Dermis microvascular lymphatic vessel endothelial cell (primary cell): ENCODE data around the gene NRROS. TPM values are rescaled to one million over a fixed set of nuclear protein-coding genes. Genes with fewer than 3 reads are reported as not detected.
"Not testable (repeated sequence)": the region's sequence is repeated elsewhere in the genome, so short reads cannot be mapped to it uniquely, and the experiment has no call there.

Source experiments
- DNase-seq, 2 donors: peaks; one replicate each; pipeline versions ENCODE4 v3.0.0 to v3.0.0-alpha.2; 2010; ENCODE audit warnings: low read depth in 2 of 2
- total RNA-seq: library from RNA; depleted of rRNA; stranded (reverse); fragments of >200 nt; gene quantifications from 2 replicates; pipeline ENCODE4 v1.2.1, GENCODE V29; 2014

Gene NRROS
- total RNA-seq = 6.3 and 13.3 TPM in 2 replicates

- peak in 1 of 2 donors; percentile 53 for DNase-seq
Observed at GRCh38 chr3:196639483-196640296, at the start of gene NRROS. Gene NRROS, plus strand, starts transcription at chr3:196639694. Its CDS starts 14,846 bp downstream, at chr3:196654540.

- no peak for DNase-seq
Observed at GRCh38 chr3:196590279-196590678, 49.2 kb upstream of the NRROS start.

- DNase-seq = no peak
Observed at GRCh38 chr3:196596355-196596754, 43.1 kb upstream of the NRROS start.

GRCh38 chr3:196597971-196598733, 41.3 kb upstream of the NRROS start:
- not testable (repeated sequence) for DNase-seq

GRCh38 chr3:196599734-196600128, 39.8 kb upstream of the NRROS start:
- DNase-seq = no peak

- DNase-seq = no peak
Observed at GRCh38 chr3:196600359-196600758, 39.1 kb upstream of the NRROS start.

- DNase-seq = no peak
Observed at GRCh38 chr3:196602673-196603072, 36.8 kb upstream of the NRROS start.

GRCh38 chr3:196603683-196604082, 35.8 kb upstream of the NRROS start:
- no peak for DNase-seq

- no peak for DNase-seq
Observed at GRCh38 chr3:196604548-196604947, 34.9 kb upstream of the NRROS start.

GRCh38 chr3:196608693-196609092, 30.8 kb upstream of the NRROS start:
- no peak for DNase-seq

- DNase-seq = peak; percentile 69 to 82
Observed at GRCh38 chr3:196609343-196609775, 30.1 kb upstream of the NRROS start.

GRCh38 chr3:196609805-196610515, 29.5 kb upstream of the NRROS start:
- no peak for DNase-seq

- peak; percentile 63 to 66 for DNase-seq
Observed at GRCh38 chr3:196611761-196612483, 27.6 kb upstream of the NRROS start.

GRCh38 chr3:196615234-196615633, 24.3 kb upstream of the NRROS start:
- DNase-seq = not testable (repeated sequence)

- DNase-seq = no peak
Observed at GRCh38 chr3:196617256-196617655, 22.2 kb upstream of the NRROS start.

- peak in 1 of 2 donors; percentile 47 for DNase-seq
Observed at GRCh38 chr3:196619223-196619622, 20.3 kb upstream of the NRROS start.

GRCh38 chr3:196619627-196620026, 19.9 kb upstream of the NRROS start:
- not testable (repeated sequence) for DNase-seq

GRCh38 chr3:196620161-196620604, 19.3 kb upstream of the NRROS start:
- DNase-seq = peak in 1 of 2 donors; percentile 64

GRCh38 chr3:196620684-196621083, 18.8 kb upstream of the NRROS start:
- no peak for DNase-seq

GRCh38 chr3:196621611-196622010, 17.9 kb upstream of the NRROS start:
- no peak for DNase-seq
